ENCODE data around the gene KCTD16.

Gene KCTD16

GRCh38 chr5:144336191-144336961 is 165.7 kb downstream of the KCTD16 start:
- DNase-seq (ENCODE audit: extremely low read depth, low read depth): no peak
- no peak for TF ChIP-seq CTCF (IDR thresholded peaks at IDR 0.05; ENCODE audit: low read depth, low read length, missing control alignments)

DNA sequence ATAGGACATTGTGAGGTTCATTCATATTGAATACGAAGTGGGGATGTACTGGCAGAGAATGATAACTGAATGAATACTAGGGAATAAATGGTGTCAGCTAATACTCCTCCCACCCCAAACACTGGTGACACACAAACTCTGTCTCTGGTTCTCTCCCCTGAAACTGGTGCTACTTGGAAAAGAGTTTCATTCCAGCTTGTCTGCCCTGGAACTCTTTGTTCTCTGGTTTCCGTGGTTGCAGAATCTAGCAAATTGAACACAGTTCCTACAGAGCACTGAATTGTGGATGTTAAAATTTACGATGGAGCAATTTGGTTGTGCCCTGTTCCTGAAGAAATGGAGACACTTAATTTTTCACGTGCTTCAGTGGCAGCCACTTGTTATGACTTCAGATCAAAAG is 181.7 kb downstream of the KCTD16 start:
- no peak for DNase-seq (ENCODE audit: extremely low read depth, low read depth)
- H3K4me3 ChIP-seq (replicated peaks; ENCODE audit: low read depth, low read length): no peak overlapping the region
- no peak for TF ChIP-seq CTCF (IDR thresholded peaks at IDR 0.05; ENCODE audit: low read depth, low read length, missing control alignments)

More at GRCh38 chr5:144336191-144336961, 165.7 kb downstream of the KCTD16 start:
- H3K4me3 ChIP-seq (replicated peaks; ENCODE audit: low read depth, low read length): no peak overlapping the region

DNA sequence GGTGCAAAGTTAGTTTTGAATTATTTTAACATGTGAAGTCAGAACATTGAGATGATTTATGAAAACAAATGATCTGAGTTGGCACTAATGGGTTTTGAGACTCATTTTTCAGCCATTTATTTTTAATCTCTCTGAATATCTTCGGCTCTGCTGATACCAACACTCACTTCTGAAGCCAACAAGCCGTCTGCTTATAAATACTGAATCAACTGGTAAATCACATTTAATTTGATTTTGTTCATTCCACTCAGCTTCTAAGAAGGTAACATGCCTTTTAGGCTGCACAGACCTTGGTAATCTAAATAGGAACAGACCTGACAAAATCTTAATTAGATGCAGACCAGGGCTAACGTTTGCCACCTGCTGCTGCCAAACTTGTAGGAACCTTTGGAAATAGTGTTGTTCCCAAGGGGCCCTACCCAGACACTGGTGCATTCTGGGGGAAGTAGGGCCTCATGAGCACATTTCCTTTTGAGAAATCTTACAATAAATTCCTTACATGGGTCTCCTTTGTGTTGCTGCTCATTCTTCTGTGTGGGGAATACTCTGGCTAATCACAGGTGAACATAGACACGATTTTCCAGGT is 182.2 kb downstream of the KCTD16 start:
- TF ChIP-seq CTCF (IDR thresholded peaks at IDR 0.05; ENCODE audit: low read depth, low read length, missing control alignments): no peak
- no peak for DNase-seq (ENCODE audit: extremely low read depth, low read depth)
- H3K4me3 ChIP-seq (replicated peaks; ENCODE audit: low read depth, low read length): no peak overlapping the region

GRCh38 chr5:144356489-144356888 is 185.8 kb downstream of the KCTD16 start:
- DNase-seq (ENCODE audit: extremely low read depth, low read depth): no peak
- no peak for TF ChIP-seq CTCF (IDR thresholded peaks at IDR 0.05; ENCODE audit: low read depth, low read length, missing control alignments)
- no peak overlapping the region for H3K4me3 ChIP-seq (replicated peaks; ENCODE audit: low read depth, low read length)

DNA sequence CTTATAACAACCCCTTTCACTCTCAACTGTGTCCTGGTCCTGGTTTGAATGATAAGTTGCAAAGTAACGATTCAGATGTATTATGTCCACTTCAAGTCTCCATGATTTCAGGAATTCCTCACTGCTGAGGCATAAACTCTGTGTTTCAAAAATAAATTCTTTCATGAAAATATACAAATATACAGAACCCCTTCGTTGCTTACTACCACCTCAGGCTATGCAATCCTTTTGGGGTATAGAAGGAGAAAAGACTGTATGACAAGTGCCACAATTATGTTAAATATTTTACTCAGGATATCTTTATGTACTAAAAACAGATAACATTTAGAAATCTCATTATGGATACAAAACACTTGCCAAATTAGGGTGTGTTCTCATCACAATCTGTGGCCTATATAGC is 190.7 kb downstream of the KCTD16 start:
- no peak for DNase-seq (ENCODE audit: extremely low read depth, low read depth)
- no peak overlapping the region for H3K4me3 ChIP-seq (replicated peaks; ENCODE audit: low read depth, low read length)
- TF ChIP-seq CTCF (IDR thresholded peaks at IDR 0.05; ENCODE audit: low read depth, low read length, missing control alignments): no peak

- no peak overlapping the region for H3K4me3 ChIP-seq (replicated peaks; ENCODE audit: low read depth, low read length)
- no peak for DNase-seq (ENCODE audit: extremely low read depth, low read depth)
- TF ChIP-seq CTCF (IDR thresholded peaks at IDR 0.05; ENCODE audit: low read depth, low read length, missing control alignments): no peak
Observed at GRCh38 chr5:144365885-144366284, 195.2 kb downstream of the KCTD16 start.
